SW 1271 (cell line): ENCODE results near the gene CEBPB.

Experiments used
- DNase-seq, 2 experiments: peaks; one replicate each; lab custom pipeline; 2025; lab: John Stamatoyannopoulos, UW

CEBPB gene

GRCh38 chr20:50230184-50230583 lies 39.6 kb downstream of the CEBPB start:
- DNase-seq: no peak

DNA sequence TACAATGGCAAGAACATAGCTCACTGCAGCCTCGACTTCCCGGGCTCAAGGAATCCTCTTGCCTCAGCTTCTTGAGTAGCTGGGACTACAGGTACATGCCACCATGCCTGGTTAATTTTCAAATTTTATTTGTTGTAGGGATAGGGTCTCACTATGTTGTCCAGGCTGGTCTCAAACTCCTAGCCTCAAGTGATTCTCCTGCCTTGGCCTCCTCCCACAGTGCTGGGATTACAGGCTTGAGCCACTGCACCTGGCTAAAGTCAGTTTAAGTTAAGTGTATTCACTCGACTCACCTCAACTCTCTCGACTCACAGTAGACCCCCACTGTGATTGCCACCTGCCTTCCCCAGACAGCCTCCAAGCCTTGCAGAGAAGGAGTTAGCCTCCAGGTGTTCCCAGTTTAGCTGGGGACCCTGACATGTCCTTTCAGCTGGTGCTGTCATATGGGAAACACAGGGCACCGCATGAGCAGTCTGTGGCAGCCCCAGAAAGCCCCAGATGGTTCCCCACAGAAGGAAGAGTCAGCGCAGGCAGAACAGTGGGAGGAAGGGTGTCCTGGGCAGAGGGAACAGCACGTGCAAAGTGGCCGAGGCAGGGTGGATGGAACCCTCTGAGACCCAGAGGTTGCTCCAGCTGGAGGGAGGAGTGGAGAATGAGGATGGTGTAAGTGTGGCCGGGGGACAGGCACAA lies 40.4 kb downstream of the CEBPB start:
- no peak for DNase-seq

GRCh38 chr20:50231854-50232253 lies 41.2 kb downstream of the CEBPB start:
- no peak for DNase-seq

DNA sequence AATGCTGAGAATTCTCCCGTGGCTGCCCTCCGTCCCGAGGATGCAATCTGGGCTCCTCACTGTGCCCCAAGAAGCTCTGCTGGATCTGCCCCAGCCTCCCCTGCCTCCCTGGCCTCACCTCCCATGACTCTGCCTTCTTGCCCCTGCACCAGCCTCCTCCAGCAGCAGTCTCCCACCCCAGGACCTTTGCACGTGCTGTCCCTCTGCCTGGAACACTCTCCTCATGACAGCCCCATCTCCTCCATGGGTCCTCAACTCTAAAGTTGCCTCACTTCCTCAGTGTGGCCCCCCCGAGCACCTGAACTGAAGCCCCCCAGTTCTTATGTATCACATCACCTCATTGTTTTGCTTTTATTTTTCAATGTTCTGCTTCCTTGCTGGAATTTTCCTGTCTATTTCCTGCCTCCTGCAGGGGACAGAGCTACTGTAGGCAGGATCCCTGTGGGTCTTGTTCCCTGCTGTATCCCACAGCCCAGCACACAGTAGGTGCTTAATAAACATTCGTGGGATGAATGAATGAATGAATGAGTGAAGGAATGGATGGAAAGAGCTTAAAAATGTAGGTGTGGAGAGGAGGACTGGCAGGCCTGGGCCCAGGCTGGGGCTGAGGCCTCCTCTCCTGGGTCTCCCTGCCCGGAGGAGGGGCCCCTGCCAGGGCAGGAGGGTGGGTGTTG lies 42.2 kb downstream of the CEBPB start:
- no peak for DNase-seq

GRCh38 chr20:50233325-50234212 lies 42.9 kb downstream of the CEBPB start:
- no peak for DNase-seq

DNA sequence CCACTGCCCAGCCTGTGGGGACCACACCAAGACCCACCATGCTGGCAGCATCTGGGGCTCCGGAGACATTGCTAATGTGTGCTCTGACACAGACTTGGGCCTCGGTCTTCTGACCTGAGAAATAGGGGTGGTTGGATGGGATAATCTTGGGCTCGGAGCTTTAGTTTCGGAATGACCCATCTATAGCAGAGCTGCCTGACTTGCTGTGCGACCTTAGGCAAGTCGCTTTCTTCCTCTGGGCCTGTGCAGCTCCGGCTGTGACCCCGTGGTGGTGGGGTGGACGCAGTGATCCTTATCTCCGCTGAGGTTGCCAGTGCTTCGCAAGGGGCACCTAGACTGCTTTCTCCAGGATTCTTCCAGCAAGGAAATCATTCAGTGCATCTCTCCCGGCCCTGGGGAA lies 43.7 kb downstream of the CEBPB start:
- no peak for DNase-seq

DNA sequence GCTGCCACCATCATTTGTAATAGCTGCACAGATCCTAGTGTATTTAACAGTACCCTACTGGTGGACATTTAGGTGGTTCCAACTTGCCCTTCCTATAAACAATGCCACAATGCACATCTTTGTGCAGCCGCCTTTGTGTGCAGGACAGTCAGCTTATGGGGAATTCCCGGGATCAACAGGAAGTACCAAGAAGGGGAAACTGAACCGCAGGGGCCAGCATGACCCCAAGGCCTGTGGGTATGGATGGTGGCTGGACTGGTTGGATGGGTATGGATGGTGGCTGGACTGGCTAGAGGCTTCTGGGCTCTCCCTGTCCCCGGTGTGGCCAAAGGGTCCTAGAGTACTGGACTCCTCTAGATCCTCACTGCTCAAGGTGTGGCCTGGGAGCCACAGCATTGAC lies 46.7 kb downstream of the CEBPB start:
- no peak for DNase-seq

DNA sequence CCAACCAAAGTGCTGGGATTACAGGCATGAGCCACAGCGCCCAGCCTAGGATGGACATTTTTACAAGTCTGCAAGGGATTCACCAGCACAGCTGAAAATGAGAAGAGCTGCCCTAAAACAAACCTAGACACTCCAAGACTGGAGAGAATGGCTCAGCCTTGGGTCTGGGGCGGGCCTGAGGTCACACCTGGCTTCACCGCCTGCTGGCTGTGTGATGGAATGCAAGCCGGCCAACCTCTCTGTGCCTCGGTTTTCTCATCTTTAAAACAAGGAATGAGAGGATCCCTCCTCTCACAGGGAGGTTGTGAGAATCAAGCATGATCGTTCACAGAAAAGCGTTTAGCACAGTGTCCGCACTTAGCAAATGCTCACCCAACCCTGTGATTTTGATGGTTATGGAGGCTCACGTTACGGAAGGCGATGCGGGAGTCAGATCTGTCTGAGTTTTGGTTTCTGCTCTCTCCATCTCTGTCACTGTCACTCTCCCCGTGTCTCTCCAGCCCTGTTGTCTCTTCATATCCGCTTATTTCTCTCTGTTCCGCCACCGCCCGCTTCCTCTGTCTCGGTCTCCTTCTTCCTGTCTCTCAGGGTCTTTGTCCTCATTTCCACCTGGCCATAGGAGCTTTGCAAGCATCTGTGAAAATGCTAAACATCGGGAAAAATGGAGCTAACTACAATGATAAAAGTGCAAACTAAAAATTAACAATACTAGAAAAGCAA lies 47.6 kb downstream of the CEBPB start:
- no peak for DNase-seq

- no peak for DNase-seq
Measured at GRCh38 chr20:50240092-50240491, 49.5 kb downstream of the CEBPB start.

GRCh38 chr20:50242178-50242514 lies 51.5 kb downstream of the CEBPB start:
- no peak for DNase-seq
